RKO (cell line): ENCODE results near the gene RBFOX2.
"Not testable (repeated sequence)": the region's sequence is repeated elsewhere in the genome, so short reads cannot be mapped to it uniquely, and the experiment has no call there.

Experiments used
- DNase-seq: peaks from one replicate; pipeline ENCODE4 v3.0.0-alpha.2; 2016; ENCODE audit warnings: low spot score

RBFOX2 gene

GRCh38 chr22:35777335-35777975 lies 251.2 kb downstream of the RBFOX2 start:
- peak; percentile 73 for DNase-seq

DNA sequence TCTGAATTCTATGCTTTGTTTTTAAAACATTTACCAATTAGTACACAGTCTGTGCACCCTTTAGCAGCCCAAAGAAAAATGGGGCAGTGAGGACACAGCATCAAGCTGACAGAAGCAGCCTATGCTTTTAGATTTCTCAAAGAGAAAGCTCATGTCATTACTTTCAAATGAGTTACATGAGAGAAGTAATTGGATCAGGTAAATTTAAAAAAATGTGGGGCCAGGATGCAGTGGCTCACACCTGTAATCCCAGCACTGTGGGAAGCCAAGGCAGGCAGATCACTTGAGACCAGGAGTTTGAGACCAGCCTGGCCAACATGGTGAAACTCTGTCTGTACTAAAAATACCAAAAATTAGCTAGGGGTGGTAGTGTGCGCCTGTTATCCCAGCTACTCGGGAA lies 253.3 kb downstream of the RBFOX2 start:
- no peak for DNase-seq

DNA sequence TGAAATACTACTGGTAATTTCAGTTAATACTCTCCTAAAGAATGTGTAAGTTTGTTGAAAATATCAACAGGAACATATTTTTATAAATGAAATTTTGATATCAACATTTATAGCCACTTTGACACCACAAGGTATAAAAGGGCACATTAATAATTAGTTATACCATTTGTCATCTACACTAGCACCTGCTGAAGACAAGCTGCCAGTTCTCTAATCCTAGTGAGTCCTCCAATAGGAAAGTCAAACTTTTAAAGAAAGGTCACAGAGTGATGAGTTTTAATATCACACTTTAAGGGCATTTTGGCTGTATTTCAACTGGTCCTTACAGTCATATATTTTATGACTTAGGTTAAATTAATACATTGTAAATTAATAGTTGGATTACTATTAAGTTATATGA lies 258.6 kb downstream of the RBFOX2 start:
- DNase-seq, result no peak

- no peak for DNase-seq
Measured at GRCh38 chr22:35766654-35767580, 261.7 kb downstream of the RBFOX2 start.

- DNase-seq, result peak; percentile 43
Measured at GRCh38 chr22:35761037-35761436, 267.6 kb downstream of the RBFOX2 start.

DNA sequence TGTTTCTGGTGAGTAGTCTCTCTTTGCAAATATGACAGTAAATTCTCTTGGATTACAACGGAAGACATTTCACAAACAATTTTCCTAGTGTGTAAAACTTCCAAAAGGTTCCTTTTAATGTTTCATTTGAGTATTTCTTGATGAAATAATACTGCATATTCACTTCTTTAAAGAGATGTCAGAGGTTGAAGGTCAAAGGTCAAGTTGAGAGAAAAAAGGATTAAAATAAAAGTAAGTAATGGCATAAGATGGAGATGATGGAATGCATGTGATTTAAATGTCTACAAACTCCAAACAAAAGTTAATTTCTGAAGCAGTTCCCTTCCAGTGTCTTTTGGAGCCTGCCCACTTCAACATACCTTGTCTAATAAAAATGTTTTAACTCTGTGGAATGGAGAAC lies 270.2 kb downstream of the RBFOX2 start:
- DNase-seq, result no peak

GRCh38 chr22:35756722-35757121 lies 271.9 kb downstream of the RBFOX2 start:
- no peak for DNase-seq

DNA sequence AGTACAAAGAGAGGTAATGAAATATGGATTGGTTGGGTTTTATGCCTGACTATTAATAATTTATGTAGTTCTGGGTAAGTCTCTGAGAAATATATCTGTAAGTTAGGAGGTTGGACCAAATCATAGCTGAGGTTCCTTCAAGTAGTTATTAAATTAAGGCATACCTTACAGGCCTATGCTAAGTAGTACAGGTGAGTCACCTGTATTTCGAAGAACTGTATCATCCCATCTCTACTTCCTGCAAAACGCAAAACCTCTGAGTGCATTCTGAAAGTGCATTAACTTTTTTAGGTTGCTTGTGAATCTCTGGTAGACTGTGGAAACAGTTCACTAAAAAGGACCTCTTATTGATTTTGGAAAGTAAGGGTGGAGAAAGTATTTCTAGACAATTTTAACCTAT lies 273.9 kb downstream of the RBFOX2 start:
- DNase-seq, result no peak

DNA sequence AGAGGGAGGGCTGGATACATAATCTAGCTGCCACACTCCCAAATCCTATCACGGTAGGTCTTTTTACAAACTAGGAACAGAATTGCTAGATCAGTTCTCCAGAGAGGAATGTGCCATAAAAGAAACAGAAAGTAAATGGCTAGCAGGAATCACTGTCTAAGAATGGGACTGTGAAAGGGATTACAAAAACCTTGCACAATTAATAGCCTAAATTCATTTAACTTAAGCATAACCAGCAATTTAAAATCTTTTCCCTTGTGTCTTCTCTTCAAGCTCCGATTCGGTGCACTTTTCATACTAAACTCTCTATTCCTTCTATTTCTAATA lies 275.8 kb downstream of the RBFOX2 start:
- no peak for DNase-seq

- DNase-seq, result no peak
Measured at GRCh38 chr22:35752006-35752862, 276.4 kb downstream of the RBFOX2 start.

GRCh38 chr22:35749808-35750207 lies 278.8 kb downstream of the RBFOX2 start:
- DNase-seq, result no peak

- DNase-seq, result no peak
Measured at GRCh38 chr22:35746946-35747703, 281.5 kb downstream of the RBFOX2 start.

DNA sequence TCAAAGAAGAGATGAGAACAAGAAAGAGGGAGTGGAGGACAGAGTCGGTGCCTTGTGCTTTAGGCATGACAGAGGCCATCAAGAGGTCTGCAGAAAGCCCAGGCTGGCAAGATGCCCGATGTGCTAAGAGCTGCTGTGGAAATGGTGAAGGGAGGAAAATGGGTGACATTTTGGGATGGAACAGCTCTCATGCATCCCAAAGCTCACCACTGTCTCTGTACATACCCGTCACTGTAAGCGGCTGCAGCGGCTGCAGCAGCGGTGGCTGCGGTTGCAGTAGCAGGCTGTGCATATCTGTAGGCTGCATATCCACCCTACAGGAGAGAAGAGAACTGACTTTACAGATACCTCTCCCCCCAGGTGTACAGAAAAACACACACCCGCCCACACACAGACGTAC lies 282.4 kb downstream of the RBFOX2 start:
- no peak for DNase-seq

DNA sequence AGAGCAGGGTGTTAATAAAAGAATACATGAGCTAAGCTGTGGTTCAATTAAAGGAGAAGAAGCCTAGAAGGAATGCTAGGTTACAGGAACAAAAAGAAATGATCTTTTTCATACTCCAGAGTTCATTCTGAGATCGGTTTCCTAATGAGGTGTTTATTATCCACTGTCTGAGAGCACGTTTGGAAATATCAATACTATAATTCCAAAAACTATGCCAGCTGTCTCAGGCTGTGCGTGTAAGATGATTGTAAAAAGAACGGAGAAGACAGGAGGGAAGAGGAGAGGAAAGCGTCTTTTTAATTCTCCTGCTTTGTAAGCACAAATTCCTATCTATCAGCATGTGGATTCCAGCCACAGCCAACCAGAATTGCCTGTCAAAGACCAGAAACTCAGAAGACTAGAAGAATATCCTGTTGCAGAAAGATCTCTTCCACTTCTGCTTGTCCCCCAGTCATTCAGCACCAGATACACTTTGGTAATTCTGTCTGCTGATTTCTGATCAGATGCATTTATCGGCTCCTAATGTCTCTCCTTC lies 285.2 kb downstream of the RBFOX2 start:
- DNase-seq, result no peak

GRCh38 chr22:35742342-35743100 lies 286.1 kb downstream of the RBFOX2 start:
- peak; percentile 67 for DNase-seq

DNA sequence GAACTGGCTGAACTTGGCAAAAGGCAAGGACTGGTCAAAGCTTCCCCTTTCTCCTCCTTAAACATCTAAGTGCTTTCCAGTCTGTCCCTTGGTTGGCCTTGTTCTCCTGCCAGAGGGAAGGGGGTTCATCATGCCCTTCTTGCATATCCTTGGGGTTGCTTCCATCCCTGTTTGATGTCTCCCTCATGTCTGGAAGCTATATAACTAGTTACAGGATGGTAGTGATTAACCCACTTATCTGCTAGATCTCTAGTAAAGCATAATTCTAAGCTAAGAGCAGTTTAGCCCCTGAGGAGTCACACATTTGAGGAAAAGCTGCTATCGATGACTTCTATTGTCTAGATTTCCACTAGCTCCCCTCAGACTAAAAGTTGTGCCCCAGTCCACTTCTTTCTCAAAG lies 288.0 kb downstream of the RBFOX2 start:
- DNase-seq, result no peak

DNA sequence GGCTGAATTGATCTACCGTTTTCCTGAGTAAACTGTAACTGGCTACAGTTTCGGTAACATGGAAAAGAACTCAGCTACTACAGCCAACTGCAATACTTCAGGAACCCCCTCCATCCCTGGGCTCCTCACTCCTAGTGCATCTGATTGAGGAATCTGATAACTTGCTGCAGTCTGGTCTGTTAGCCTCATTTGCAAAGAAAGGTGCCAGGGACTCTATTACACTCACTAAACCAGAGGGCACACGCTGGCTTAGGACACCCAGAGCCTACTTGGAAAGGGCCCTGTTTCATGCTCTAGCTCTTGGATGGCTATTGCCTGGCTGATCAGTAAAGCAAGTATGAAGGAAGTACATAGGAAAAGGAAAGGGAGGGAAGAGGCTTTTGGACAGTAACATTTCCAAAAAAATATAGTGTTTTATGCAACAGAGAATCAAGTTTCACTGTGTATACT lies 288.7 kb downstream of the RBFOX2 start:
- no peak for DNase-seq

DNA sequence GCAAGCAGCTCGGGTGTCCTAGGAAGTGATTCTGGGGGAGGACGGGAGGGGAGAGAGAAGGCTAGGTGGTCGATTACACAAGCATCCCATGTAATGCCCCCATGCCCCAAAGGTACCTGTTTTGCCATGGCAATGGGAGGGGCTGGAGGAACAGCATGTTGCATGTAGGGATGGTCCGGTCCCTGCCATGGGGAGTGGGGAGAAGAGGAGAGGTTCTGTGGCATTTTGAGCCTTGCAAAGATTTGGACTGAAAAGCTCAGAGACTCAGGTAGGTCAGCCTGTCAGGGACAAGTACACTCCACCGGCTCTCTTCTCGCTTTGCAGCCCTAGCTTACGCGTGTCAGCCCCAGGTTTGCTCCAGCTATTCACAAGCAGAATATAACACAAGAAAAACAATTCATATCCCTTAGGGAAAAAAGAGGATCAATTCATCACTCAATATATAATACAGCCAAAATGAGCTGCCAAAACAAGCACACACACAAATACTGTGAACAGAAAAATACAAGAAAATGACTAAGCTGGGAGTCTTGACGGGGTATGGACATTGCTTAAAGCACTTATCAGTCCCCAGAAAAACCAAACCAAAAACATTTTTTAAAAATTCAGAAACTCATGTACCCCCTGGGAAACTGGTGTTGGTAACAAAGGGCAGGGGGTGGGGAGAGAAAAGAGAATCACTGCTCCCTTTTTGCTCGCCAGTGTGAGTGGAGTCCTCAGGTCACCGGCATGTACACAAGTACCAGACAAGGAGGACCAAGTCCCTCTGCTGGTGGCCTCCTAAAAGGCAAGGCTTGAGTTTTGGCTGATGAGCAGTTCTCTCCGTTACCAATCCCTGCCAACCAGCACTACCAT lies 289.3 kb downstream of the RBFOX2 start:
- no peak for DNase-seq

DNA sequence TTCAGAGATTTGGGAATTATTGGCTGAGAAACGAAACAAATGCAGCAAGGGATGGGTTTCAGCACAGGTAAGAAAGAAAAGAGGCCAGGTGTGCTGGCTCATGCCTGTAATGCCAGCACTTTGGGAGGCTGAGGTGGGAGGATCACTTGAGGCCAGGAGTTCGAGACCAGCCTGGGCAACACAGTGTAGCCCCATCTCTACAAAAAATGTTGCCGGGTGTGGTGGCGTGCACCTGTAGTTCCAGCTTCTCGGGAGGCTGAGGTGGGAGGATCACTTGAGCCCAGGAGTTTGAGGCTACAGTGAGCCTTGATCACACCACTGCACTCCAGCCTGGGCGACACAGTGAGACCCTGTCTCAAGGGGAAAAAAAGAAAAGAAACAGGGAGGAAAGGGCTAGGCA lies 290.7 kb downstream of the RBFOX2 start:
- DNase-seq, result not testable (repeated sequence)

DNA sequence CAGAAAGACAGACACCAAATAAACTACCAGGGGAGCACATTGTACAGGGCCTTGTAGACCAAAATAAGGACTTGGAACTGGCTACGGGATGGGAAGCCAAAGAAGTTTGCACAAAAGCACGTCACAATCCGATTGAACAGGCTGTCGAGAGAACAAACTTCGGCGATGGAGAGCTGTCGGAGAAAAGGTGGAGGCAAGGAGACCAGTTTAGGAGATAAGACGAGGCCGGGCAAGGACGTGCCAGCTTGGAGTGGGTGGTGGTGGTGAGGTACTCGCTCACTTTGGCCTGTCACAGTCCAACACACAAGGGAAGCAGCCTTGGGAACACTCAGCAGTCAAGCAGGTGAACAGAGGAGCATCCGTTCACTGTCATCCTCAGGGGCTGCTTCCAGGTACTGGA lies 291.9 kb downstream of the RBFOX2 start:
- no peak for DNase-seq
